Activated effector memory CD4-positive, alpha-beta T cell treated with anti-CD3 and anti-CD28 coated beads, Interleukin-2, amount 50 U/mL, for 16 hours (primary cell): ENCODE measurements around the gene ZNF850.

Experiments used
- DNase-seq: peaks from one replicate; pipeline ENCODE4 v3.0.0-alpha.2; 2020

Gene ZNF850

GRCh38 chr19:36687214-36688056 lies 85.2 kb downstream of the ZNF850 start, which contains the start of gene ZNF567:
Gene ZNF567, plus strand, starts transcription at chr19:36687612. Its CDS starts 7,256 bp downstream, at chr19:36694868.
- DNase-seq = peak; percentile 100

- peak; percentile 61 for DNase-seq
Measured at GRCh38 chr19:36686365-36687213, 86.0 kb downstream of the ZNF850 start.

GRCh38 chr19:36685835-36686234 lies 86.8 kb downstream of the ZNF850 start:
- DNase-seq = no peak

- no peak for DNase-seq
Measured at GRCh38 chr19:36679455-36679854, 93.2 kb downstream of the ZNF850 start.

- DNase-seq = no peak
Measured at GRCh38 chr19:36674201-36674600, 98.4 kb downstream of the ZNF850 start.

- no peak for DNase-seq
Measured at GRCh38 chr19:36672368-36672767, 100.2 kb downstream of the ZNF850 start.

- DNase-seq = no peak
Measured at GRCh38 chr19:36668646-36669045, 104.0 kb downstream of the ZNF850 start.

- DNase-seq = no peak
Measured at GRCh38 chr19:36665832-36666231, 106.8 kb downstream of the ZNF850 start.
